GM10847 (cell line): Measurements from ENCODE around the gene LRP11.

Experiments
- POLR2A ChIP-seq: IDR thresholded peaks from 2 replicates; pipeline ENCODE4 v1.6.1; 2011; ENCODE audit not compliant: insufficient read length; ENCODE audit errors: extremely low read depth

The LRP11 gene

GRCh38 chr6:149843051-149843633, 21.0 kb downstream of the LRP11 start:
- TF ChIP-seq POLR2A, result no peak

DNA sequence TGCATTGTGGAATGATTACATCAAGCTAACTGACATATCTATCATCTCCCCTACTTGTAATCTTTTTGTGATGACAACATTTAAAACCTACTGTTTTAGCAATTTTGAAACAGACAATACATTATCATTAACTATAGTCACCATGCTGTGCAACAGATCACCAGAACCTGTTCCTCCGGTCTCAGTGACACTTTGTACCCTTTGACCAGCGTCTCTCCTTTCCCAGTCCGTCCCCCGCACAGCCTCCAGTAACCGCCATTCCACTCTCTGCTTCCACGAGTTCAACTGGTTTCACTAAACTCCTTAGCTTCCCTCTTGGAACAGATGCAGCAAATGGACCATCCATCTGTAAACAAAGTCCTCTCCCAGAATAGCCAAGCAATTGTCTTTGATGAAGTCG, 21.8 kb downstream of the LRP11 start:
- no peak for TF ChIP-seq POLR2A

- TF ChIP-seq POLR2A, result no peak
Measured at GRCh38 chr6:149840345-149841075, 23.6 kb downstream of the LRP11 start.

DNA sequence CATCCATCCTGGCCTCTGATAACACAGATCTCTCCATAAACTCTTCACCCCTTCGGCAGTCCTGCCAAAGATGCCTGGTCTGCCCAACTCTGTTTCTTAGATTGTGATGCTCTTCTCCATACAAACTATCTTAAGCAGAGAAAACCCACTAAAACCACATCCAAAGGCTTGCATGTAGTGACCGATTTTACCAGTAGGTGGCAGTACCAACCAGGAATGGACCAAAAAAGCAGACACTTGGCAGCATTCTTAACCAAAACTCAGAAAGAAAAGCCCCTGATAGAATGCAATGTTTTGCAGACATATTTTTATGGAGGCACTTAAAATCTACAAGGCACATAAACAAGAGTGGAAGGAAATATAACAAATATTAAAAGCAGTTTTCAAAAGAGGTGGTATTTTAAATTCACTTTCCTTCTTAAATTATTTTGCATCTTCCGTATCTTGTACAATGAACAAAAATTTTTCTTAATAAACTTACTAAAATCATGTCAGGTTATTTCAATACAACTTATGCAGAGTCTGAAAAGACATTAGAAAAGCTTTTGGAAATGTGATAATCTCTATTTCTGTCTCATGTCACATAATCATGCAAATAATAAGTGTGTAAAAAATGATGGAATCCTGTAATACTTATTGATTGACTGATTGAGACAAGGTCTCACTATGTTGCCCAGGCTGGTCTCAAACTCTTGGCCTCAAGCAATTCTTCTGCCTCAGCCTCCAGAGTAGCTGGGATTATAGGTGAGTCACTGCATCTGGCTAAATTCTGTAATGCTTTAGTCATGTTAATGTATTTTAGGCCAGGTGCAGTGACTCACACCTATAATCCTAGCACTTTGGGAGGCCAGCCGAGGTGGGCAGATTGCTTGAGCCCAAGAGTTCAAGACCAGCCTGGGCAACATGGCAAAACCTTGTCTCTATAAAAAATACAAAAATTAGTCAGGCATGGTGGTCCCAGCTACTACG, 29.4 kb downstream of the LRP11 start:
- no peak for TF ChIP-seq POLR2A

DNA sequence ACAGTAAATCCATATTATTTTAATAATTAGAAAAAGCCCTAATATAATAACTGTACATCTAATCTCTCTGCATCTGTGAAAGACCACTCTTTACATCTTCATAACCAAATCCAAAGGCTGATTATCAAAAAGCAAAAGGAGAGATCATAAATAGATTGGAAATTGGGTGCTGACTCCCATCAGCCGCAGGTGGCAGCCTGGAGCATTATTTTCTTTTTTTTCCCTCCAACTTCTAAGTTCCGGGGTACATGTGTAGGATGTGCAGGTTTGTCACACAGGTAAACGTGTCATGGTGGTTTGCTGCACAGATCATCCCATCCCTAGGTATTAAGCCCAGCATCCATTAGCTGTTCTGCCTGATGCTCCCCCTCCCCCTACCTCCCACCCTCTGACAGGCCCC, 30.5 kb downstream of the LRP11 start:
- TF ChIP-seq POLR2A, result no peak

GRCh38 chr6:149831308-149831820, 32.8 kb downstream of the LRP11 start:
- no peak for TF ChIP-seq POLR2A

- TF ChIP-seq POLR2A, result no peak
Measured at GRCh38 chr6:149830731-149831307, 33.3 kb downstream of the LRP11 start.

DNA sequence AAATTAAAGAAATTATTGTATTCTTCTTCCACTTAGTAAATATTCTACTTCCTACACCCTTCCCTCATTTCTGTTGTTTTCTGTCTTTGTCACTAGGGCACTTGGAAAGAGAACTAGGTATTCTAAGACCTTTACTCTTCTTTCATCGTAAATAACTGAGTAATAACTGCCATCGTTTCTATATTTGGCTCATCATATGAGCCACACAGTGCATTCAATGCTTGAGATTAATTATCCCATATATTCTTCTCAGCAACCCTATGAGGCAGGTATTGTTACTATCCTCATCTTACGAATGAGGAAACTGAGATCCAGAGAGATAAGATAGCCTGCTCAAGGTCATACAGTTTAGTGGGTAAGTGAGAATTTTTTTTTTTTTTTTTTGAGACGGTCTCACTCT, 38.9 kb downstream of the LRP11 start:
- TF ChIP-seq POLR2A, result no peak

- TF ChIP-seq POLR2A, result no peak
Measured at GRCh38 chr6:149823013-149823412, 41.1 kb downstream of the LRP11 start.

DNA sequence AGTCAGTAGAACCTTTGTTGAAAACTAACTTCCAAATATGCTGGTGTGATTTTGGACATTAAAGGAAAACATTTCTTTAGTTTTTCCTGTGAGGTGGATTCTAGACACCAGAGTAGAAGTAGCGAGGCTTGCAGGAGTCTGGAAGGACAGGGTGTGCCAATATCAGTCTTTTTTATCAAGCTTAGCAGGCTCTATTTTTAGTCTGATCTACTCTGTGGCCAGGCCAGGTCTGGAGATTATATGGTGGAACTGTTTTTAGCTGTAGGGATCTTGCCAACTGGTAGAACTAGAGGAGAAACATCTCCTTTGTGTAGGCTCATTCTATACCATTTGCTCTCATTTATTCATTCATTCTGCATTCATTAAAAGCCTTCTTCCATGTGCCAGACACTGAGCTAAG, 42.7 kb downstream of the LRP11 start:
- TF ChIP-seq POLR2A, result no peak

- no peak for TF ChIP-seq POLR2A
Measured at GRCh38 chr6:149820506-149820905, 43.7 kb downstream of the LRP11 start.

DNA sequence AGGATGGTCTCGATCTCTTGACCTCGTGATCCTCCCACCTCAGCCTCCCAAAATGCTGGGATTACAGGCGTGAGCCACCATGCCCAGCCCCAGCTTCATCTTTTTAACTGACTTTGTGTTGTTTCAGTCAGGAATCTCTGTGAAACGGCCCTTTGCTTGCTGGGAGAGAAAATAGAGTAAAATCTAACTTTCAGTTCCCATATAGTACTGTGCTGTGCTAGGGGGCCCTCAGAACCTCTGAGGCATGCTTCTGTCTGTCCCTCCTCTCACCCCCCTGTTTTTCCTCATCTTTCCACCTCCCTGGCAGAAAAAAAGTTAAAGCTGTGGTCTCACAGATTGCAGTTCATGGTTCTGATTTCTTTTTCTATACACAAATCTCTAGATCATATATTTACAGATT, 48.4 kb downstream of the LRP11 start:
- no peak for TF ChIP-seq POLR2A

DNA sequence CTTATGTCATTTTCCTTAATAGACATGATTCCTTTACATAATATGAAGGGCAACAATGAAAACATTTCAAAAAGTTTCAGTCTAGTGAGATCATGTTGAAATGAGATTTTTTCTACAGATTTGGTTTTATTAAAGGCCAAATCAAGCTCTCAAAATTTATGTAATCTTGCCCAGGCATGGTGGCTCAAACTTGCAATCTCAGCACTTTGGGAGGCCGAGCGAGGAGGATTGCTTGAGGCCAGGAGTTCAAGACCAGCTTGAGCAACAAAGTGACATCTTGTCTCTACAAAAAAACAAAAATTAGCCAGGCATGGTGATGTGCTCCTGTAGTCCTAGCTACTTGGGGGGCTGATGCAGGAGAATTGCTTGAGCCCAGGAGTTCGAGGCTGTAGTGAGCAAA, 50.8 kb downstream of the LRP11 start:
- no peak for TF ChIP-seq POLR2A

DNA sequence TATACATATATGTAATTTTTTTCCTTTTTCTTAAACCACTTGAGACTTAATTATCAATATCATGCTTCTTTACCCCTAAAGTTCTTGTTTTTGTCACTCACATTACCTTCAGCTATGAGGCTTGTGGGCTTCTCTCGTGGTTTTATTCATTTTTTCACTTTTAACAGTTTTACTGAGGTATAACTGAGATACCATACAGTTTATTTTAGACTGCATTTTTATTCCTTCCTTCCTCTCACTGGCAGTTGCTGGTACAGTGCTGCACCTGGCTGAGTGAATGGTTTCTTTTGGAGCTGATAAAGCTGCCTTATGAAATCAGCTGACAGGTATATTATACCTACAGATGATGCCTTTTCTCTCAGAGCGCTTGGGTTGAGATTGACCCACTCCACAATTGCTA, 54.4 kb downstream of the LRP11 start:
- no peak for TF ChIP-seq POLR2A

DNA sequence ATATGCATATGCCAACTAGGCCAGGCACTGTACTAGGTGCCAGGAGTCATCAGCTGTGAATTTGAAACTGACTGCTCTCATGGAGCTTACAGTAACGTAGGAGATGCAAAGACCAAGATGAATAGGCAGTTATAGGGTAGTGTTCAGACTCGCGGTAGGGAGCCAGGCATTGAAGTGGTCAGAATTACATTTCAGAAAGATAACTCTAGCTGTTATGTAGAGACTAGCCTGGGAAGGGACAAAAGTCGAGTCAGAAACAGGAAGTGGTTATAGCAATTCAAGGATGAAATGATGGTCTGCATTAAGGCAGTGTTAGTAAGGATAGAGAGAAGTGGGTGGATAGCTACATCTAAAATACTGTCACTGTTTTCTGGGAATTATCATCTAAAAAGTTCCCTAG, 58.0 kb downstream of the LRP11 start:
- TF ChIP-seq POLR2A, result no peak
